ENCODE measurements around the gene WDSUB1.

Gene WDSUB1

DNA sequence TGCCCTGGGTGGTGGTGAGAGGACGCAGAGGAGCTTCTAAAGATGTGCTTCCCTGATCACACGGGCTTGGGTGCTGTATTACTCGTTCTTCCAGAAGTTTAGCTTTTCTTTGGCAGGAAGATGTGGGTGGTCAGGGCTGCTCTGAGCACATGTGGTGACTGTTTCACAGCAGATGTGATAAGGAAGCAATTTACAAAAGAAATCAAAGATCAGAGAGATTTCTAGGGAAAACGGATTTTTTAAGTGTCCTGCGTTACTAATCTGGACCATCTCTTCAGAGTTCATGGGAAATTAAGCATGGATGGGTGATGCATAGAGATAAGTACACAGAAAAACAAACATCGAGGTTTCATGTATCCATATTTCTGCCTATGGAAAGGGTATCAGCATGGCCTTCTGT lies 99.4 kb downstream of the WDSUB1 start:
- FAIRE-seq (no peak), DNase-seq (ENCODE audit: insufficient read length, low spot score) (no peak)
- no peak for TF ChIP-seq POLR2A (IDR thresholded peaks at IDR 0.05; ENCODE audit: low read depth, low read length)

GRCh38 chr2:159186462-159186861 lies 100.0 kb downstream of the WDSUB1 start:
- no peak for TF ChIP-seq POLR2A (IDR thresholded peaks at IDR 0.05; ENCODE audit: low read depth, low read length)
- DNase-seq (ENCODE audit: insufficient read length, low spot score) (no peak), FAIRE-seq (no peak)

Data from H54 (cell line).